Rectal smooth muscle tissue (tissue), 1 donor: Measurements from ENCODE around the gene MKRN2.
"Not testable (repeated sequence)": the region's sequence is repeated elsewhere in the genome, so short reads cannot be mapped to it uniquely, and the experiment has no call there.

ENCODE experiments used
- H3K27ac ChIP-seq: one replicate; pipeline ENCODE4 v1.7.0; 2013; ENCODE audit warnings: low read depth, low read length, inconsistent platforms
- H3K27me3 ChIP-seq: one replicate; pipeline ENCODE4 v1.7.0; 2013; ENCODE audit warnings: low read length; ENCODE audit not compliant: control insufficient read depth, insufficient read depth
- H3K36me3 ChIP-seq: one replicate; pipeline ENCODE4 v1.7.0; 2013; ENCODE audit warnings: low read length; ENCODE audit not compliant: control insufficient read depth, insufficient read depth
- H3K4me1 ChIP-seq: one replicate; pipeline ENCODE4 v1.7.0; 2013; ENCODE audit warnings: low read length; ENCODE audit not compliant: control insufficient read depth, insufficient read depth
- H3K4me3 ChIP-seq: one replicate; pipeline ENCODE4 v1.7.0; 2013; ENCODE audit warnings: low read length
- H3K9ac ChIP-seq: one replicate; pipeline ENCODE4 v1.7.0; 2013; ENCODE audit warnings: low read length

MKRN2 gene

GRCh38 chr3:12527757-12528143, 29.1 kb upstream of the MKRN2 start:
- Histone ChIP-seq H3K4me3 (no peak overlapping the region), H3K36me3 (peaks cover 12% of the 10 kb centered on the region), H3K9ac (no peak overlapping the region), H3K4me1 (no peaks in the 10 kb centered on the region), H3K27me3 (no peaks in the 10 kb centered on the region), H3K27ac (no peak overlapping the region)

DNA sequence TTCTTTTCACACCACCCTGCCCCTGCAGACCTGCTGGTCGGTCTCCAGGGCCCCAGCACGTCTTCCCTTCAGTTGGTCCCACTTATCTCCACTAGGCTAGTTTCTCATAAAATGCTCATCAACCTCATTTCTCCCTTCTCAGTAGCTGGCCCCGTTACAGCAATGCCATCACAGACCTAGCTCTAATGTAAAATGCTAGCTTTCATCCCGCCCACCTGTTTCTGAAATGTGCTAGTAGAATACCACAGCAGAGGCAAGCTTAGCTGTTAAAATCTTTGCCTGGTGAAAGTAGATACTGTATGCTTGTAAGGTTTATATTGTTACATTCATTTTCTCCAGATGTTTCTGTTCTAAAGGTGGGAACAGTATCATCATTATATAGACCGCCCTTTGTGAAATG, 24.7 kb upstream of the MKRN2 start:
- Histone ChIP-seq H3K27me3 (no peaks in the 10 kb centered on the region), H3K27ac (no peak overlapping the region), H3K4me1 (no peaks in the 10 kb centered on the region), H3K36me3 (peaks cover 8% of the 10 kb centered on the region), H3K4me3 (no peak overlapping the region), H3K9ac (no peak overlapping the region)

GRCh38 chr3:12536423-12536822, 20.5 kb upstream of the MKRN2 start:
- Histone ChIP-seq H3K4me1 (no peaks in the 10 kb centered on the region), H3K9ac (no peak overlapping the region), H3K36me3 (peaks cover 8% of the 10 kb centered on the region), H3K27me3 (no peaks in the 10 kb centered on the region), H3K4me3 (no peak overlapping the region), H3K27ac (no peak overlapping the region)

DNA sequence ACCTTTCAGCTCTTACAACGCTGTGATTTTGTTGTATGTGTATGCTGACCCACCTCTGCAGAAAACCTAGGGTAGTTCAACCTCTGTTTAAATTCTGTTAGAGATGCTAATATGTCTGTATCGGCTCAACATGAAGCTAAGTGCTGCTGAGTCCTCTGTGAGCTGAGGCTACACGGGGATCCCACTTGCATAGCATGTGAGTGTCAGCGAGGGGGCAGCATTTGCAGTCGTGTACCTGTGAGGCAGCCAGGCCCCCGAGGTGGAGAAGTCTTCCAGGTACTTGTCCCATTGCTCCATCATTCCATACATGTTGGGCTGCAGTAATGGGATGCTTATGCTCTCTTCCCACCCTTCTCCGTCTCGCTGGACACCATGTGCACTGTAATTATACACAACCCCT, 15.3 kb upstream of the MKRN2 start:
- H3K4me3 ChIP-seq: no peak overlapping the region
- no peaks in the 10 kb centered on the region for H3K4me1 ChIP-seq
- peaks cover 3% of the 10 kb centered on the region for H3K36me3 ChIP-seq
- H3K27ac ChIP-seq: no peak overlapping the region
- no peaks in the 10 kb centered on the region for H3K27me3 ChIP-seq
- no peak overlapping the region for H3K9ac ChIP-seq

DNA sequence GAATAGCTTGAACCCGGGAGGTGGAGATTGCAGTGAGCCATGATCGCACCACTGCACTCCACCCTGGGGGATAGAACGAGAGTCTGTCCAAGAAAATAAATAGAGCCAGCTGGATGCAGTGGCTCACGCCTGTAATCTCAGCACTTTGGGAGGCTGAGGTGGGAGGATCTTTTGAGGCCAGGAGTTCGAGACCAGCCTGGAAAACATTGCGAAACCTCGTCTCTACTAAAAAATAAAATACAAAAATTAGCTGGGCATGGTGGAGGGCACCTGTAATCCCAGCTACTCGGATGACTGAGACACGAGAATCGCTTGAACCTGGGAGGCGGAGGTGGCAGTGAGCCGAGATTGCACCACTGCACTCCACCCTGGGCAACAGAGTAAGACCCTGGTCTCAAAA, 13.4 kb upstream of the MKRN2 start:
- not testable (repeated sequence) for H3K9ac ChIP-seq, H3K27ac ChIP-seq, H3K27me3 ChIP-seq, H3K36me3 ChIP-seq, H3K4me3 ChIP-seq, H3K4me1 ChIP-seq

- no peaks in the 10 kb centered on the region for H3K27me3 ChIP-seq
- no peaks in the 10 kb centered on the region for H3K4me1 ChIP-seq
- H3K4me3 ChIP-seq: peak overlapping the region; percentile 44
- no peak overlapping the region for H3K27ac ChIP-seq
- H3K9ac ChIP-seq: no peak overlapping the region
- peaks cover 3% of the 10 kb centered on the region for H3K36me3 ChIP-seq
Measured at GRCh38 chr3:12544652-12545472, 12.0 kb upstream of the MKRN2 start.

- no peaks in the 10 kb centered on the region for H3K36me3 ChIP-seq
- no peak within 1 kb of the TSS for H3K27ac ChIP-seq
- no peaks in the 10 kb centered on the region for H3K4me1 ChIP-seq
- H3K27me3 ChIP-seq: no peaks in the 10 kb centered on the region
- H3K4me3 ChIP-seq: peak within 1 kb of the TSS; percentile 44
- no peak within 1 kb of the TSS for H3K9ac ChIP-seq
Measured at GRCh38 chr3:12545473-12545791, 11.5 kb upstream of the MKRN2 start, which contains the start of gene MKRN2OS. Gene MKRN2OS (minus strand): TSS chr3:12545499. CDS start chr3:12545464, 35 bp downstream.

- Histone ChIP-seq H3K9ac (no peak overlapping the region), H3K36me3 (no peaks in the 10 kb centered on the region), H3K4me1 (no peaks in the 10 kb centered on the region), H3K27me3 (peaks cover 5% of the 10 kb centered on the region), H3K27ac (no peak overlapping the region), H3K4me3 (no peak overlapping the region)
Measured at GRCh38 chr3:12549971-12550760, 6.7 kb upstream of the MKRN2 start.

GRCh38 chr3:12553921-12554391, 2.9 kb upstream of the MKRN2 start:
- H3K9ac ChIP-seq: no peak overlapping the region
- H3K27me3 ChIP-seq: peaks cover 5% of the 10 kb centered on the region
- H3K36me3 ChIP-seq: no peaks in the 10 kb centered on the region
- H3K4me3 ChIP-seq: peak overlapping the region; percentile 70
- no peak overlapping the region for H3K27ac ChIP-seq
- peaks cover 8% of the 10 kb centered on the region for H3K4me1 ChIP-seq

GRCh38 chr3:12556314-12556689, 585 bp upstream of the MKRN2 start:
- Histone ChIP-seq H3K4me1 (peaks cover 12% of the 10 kb centered on the region), H3K36me3 (no peaks in the 10 kb centered on the region), H3K27ac (peak overlapping the region; percentile 98), H3K4me3 (peak overlapping the region; percentile 79), H3K9ac (peak overlapping the region; percentile 42), H3K27me3 (peaks cover 5% of the 10 kb centered on the region)

DNA sequence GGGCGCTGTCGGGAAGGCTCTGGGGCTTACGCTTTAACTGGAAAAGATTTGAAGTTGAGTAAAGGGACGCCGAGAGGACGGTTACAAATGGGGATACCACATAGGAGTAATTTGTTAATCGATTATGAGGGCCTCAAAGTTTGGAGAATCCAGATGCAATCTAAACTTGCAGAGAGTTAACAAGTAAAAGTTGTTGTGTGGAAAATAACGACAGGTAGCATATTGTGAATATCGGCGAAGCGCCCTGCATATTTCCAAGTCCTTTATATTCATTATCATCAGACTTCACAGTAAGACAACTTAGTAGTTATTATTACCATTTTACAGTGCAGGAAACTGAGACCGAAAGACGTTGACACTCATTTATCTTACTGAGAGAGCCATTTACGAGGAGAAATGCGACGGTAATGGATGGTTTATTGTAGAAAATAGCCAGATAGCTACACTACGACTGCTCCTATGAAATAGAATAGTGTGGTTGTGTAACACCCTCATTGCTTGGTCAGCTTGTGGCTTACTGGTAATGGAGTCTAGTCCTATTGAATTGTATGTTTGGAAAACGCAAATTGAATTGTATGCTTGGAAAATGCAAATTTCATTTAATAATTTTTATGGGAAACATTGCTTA, 700 bp downstream of the MKRN2 start:
- H3K36me3 ChIP-seq: peaks cover 4% of the 10 kb centered on the region
- peaks cover 12% of the 10 kb centered on the region for H3K4me1 ChIP-seq
- peak overlapping the region; percentile 92 for H3K4me3 ChIP-seq
- peak overlapping the region; percentile 98 for H3K27ac ChIP-seq
- H3K27me3 ChIP-seq: peaks cover 5% of the 10 kb centered on the region
- H3K9ac ChIP-seq: peak overlapping the region; percentile 94

GRCh38 chr3:12558706-12559105, 1.8 kb downstream of the MKRN2 start:
- Histone ChIP-seq H3K4me3 (no peak overlapping the region), H3K9ac (no peak overlapping the region), H3K27ac (no peak overlapping the region), H3K27me3 (peaks cover 4% of the 10 kb centered on the region), H3K4me1 (peaks cover 12% of the 10 kb centered on the region), H3K36me3 (peaks cover 4% of the 10 kb centered on the region)
